Measurements from ENCODE around the gene CDH23.

DNA sequence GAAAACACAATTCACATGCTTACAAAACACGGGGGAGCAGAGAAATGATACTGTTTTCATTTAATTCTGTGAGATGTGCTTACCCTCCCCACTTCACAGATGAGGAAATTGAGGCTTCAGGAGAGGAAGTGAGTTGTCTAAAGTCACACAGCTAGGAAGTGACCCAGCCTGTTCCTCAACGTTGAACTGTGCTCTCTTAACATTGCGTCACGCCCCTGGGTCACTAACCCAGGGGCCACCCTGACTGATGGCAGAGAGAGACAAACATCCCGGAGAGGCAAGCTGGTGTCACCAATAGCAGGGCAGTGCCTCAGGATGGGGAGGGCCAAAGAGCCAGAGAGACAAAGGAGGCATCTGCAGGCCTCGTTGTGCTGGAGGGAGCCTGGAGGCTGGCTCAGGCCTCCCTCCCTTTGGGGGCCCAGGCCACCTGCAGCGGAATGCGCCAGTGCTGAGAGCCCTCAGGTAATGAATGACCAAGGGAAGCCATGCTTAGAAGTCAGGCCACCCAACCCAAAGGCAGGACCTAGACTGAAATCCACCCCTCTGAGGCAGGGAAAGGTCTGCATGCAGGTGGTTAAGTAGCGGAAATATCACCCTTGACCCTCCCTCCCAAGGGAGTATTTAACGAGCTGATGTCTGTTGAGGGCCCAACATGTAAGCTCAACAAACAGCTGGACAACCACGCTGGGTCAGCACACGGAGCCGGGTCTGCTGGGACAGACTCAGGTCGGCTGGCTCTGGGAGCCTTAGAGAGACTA, 241.5 kb downstream of the CDH23 start:
- TF ChIP-seq, protein P1, sequence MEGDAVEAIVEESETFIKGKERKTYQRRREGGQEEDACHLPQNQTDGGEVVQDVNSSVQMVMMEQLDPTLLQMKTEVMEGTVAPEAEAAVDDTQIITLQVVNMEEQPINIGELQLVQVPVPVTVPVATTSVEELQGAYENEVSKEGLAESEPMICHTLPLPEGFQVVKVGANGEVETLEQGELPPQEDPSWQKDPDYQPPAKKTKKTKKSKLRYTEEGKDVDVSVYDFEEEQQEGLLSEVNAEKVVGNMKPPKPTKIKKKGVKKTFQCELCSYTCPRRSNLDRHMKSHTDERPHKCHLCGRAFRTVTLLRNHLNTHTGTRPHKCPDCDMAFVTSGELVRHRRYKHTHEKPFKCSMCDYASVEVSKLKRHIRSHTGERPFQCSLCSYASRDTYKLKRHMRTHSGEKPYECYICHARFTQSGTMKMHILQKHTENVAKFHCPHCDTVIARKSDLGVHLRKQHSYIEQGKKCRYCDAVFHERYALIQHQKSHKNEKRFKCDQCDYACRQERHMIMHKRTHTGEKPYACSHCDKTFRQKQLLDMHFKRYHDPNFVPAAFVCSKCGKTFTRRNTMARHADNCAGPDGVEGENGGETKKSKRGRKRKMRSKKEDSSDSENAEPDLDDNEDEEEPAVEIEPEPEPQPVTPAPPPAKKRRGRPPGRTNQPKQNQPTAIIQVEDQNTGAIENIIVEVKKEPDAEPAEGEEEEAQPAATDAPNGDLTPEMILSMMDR (IDR thresholded peaks at IDR 0.05; ENCODE audit: low read length) = no peak
- TF ChIP-seq EZH2 (optimal IDR thresholded peaks at IDR 0.05; ENCODE audit: low read depth, low read length) = no peak

Data from MM.1S (cell line).